Measurements from ENCODE around the gene ASIC4. TPM values are rescaled to one million over a fixed set of nuclear protein-coding genes. Genes with fewer than 3 reads are reported as not detected.

Gene ASIC4
- total and polyA plus RNA-seq, 12 donors = 0.15 to 0.43 (median 0.20) TPM; not detected in 7

GRCh38 chr2:219549619-219550018 is 35.3 kb downstream of the ASIC4 start:
- peaks cover 12 to 28% (median 19%) of the 10 kb centered on the region in 9 donors for H3K4me1 ChIP-seq
- no peak overlapping the region for H3K4me3 ChIP-seq
- intact Hi-C loops (cut with DNase I) = loop anchor here in 2 of 10 donors (5.0 kb wide), 1 partner anchor 48 kb away; the partner anchor contains the start of gene STK11IP (in 2 of the 2)
- TF ChIP-seq CTCF (IDR thresholded peaks at IDR 0.05) = no peak
- peaks cover 0 to 11% (median 0%) of the 10 kb centered on the region in 9 donors for H3K36me3 ChIP-seq
- H3K27ac ChIP-seq = no peak overlapping the region
- peaks cover 0 to 68% (median 29%) of the 10 kb centered on the region in 7 donors for H3K27me3 ChIP-seq
- WGBS, 2 donors = 86 to 87% methylated on average over 9 of the region's 9 CpGs
- DNase-seq = no peak
- no peak for ATAC-seq
- no peaks in the 10 kb centered on the region for H3K9me3 ChIP-seq

- Histone ChIP-seq H3K27ac (peak overlapping the region in 2 of 10 donors; percentile 15 to 47), H3K36me3 (peaks cover 0 to 28% (median 0%) of the 10 kb centered on the region in 9 donors), H3K4me1 (peaks cover 12 to 22% (median 17%) of the 10 kb centered on the region in 9 donors), H3K9me3 (no peaks in the 10 kb centered on the region), H3K27me3 (peaks cover 0 to 50% (median 29%) of the 10 kb centered on the region in 7 donors), H3K4me3 (peak overlapping the region; percentile 10 to 72 (median 58))
- ATAC-seq = peak in 7 of 8 donors; percentile 1 to 20 (median 7)
- DNase-seq = no peak
- intact Hi-C loops (cut with DNase I) = loop anchor here in 2 of 10 donors (5.0 kb wide), 1 partner anchor 46 kb away; the partner anchor contains the start of gene STK11IP (in 2 of the 2)
- TF ChIP-seq CTCF (IDR thresholded peaks at IDR 0.05) = no peak
- 24 to 35% methylated on average over 53 to 54 of the region's 54 CpGs for WGBS, 2 donors
Measured at GRCh38 chr2:219551441-219552381, 37.4 kb downstream of the ASIC4 start.

- H3K4me1 ChIP-seq = peaks cover 12 to 22% (median 17%) of the 10 kb centered on the region in 9 donors
- intact Hi-C loops (cut with DNase I) = loop anchor here in 2 of 10 donors (5.0 kb wide), 1 partner anchor 45 kb away; the partner anchor contains the start of gene STK11IP (in 2 of the 2)
- no peak for TF ChIP-seq CTCF (IDR thresholded peaks at IDR 0.05)
- H3K27ac ChIP-seq = peak overlapping the region in 4 of 10 donors; percentile 15 to 53 (median 47)
- H3K27me3 ChIP-seq = peaks cover 0 to 50% (median 25%) of the 10 kb centered on the region in 7 donors
- ATAC-seq (peak; percentile 84 to 93 (median 90)), DNase-seq (peak; percentile 84 to 87)
- peaks cover 0 to 29% (median 0%) of the 10 kb centered on the region in 9 donors for H3K36me3 ChIP-seq
- H3K9me3 ChIP-seq = no peaks in the 10 kb centered on the region
- H3K4me3 ChIP-seq = peak overlapping the region; percentile 3 to 72 (median 58)
- 3 to 4% methylated on average over 78 to 98 of the region's 99 CpGs for WGBS, 2 donors
Measured at GRCh38 chr2:219552382-219553167, 38.3 kb downstream of the ASIC4 start.

GRCh38 chr2:219553168-219553417 is 38.8 kb downstream of the ASIC4 start:
- Histone ChIP-seq H3K27me3 (peaks cover 0 to 49% (median 25%) of the 10 kb centered on the region in 7 donors), H3K4me3 (peak overlapping the region in 9 of 10 donors; percentile 44 to 72 (median 59)), H3K4me1 (peaks cover 12 to 22% (median 17%) of the 10 kb centered on the region in 9 donors), H3K9me3 (no peaks in the 10 kb centered on the region), H3K27ac (no peak overlapping the region), H3K36me3 (peaks cover 0 to 31% (median 3%) of the 10 kb centered on the region in 9 donors)
- intact Hi-C loops (cut with DNase I) = loop anchor here in 2 of 10 donors (5.0 kb wide), 1 partner anchor 44 kb away; the partner anchor contains the start of gene STK11IP (in 2 of the 2)
- no peak for TF ChIP-seq CTCF (IDR thresholded peaks at IDR 0.05)
- ATAC-seq = no peak
- DNase-seq = no peak
- 39 to 43% methylated on average over 7 of the region's 7 CpGs for WGBS, 2 donors
